ENCODE results near the gene ZNF57.
"Not testable (repeated sequence)": the region's sequence is repeated elsewhere in the genome, so short reads cannot be mapped to it uniquely, and the experiment has no call there.

Gene ZNF57

DNA sequence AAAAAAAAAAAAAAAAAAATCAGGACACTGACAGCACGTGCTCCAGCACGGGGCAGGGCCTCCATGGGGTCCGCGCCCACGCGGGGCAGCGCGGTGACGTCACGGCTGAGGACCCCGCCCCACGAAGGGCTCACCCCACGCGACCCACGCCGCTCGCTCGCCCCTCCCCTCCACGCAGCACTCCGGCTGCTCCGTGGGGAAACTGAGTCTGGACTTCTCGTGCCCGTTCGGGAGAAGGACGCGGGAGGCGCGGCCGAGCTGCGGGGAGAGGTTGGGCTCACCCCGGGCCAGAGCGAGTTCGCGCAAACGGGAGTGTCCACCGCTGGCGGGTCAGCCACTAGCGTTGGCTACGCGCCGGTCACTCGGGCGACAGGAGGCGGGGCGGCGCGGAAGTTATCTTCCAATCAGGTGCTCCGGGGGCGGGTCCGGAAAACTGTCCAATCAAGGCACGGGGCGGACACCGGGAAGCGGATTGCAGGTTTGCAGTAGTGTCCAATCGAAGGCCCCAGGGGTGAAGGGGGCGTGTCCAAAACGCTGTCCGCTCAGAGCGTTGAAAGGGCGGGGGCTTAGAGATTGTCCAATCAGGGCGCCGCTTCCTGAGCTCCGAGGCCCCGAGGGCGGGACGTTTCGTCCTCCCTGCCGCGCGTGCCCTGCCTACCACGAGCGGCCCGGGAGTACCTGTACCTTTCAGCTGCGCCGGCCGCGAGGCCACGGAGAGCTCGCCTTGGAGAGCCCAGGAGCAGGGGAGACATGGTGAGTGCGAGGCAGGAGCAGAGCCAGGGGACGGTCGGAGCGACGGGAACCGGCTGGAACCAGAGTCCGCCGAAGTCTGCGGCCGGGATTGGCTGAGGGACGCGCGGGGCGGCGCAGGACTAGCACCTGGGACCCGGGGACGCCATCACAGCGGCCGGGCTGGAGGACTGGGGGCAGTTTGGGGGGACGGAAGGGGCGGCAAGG lies at the start of gene ZNF57:
ZNF57 (plus strand) TSS at position 633 of the 957 bp plus-strand sequence; CDS start at position 751, 118 bp downstream.
- peak; percentile 96 to 99 (median 98) for DNase-seq (ENCODE audit: low read depth in 3 of 3)

DNA sequence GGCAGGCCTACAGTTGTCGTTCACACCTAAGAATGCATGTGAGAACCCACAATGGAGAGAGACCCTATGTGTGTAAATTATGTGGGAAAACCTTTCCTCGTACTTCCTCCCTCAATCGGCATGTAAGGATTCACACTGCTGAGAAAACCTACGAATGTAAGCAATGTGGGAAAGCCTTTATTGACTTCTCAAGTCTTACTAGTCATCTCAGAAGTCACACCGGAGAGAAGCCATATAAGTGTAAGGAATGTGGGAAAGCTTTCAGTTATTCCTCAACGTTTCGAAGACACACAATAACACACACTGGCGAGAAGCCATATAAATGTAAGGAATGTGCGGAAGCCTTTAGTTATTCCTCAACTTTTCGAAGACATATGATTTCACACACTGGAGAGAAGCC lies 48.1 kb upstream of the ZNF57 start:
- DNase-seq (ENCODE audit: low read depth in 3 of 3) = no peak

DNA sequence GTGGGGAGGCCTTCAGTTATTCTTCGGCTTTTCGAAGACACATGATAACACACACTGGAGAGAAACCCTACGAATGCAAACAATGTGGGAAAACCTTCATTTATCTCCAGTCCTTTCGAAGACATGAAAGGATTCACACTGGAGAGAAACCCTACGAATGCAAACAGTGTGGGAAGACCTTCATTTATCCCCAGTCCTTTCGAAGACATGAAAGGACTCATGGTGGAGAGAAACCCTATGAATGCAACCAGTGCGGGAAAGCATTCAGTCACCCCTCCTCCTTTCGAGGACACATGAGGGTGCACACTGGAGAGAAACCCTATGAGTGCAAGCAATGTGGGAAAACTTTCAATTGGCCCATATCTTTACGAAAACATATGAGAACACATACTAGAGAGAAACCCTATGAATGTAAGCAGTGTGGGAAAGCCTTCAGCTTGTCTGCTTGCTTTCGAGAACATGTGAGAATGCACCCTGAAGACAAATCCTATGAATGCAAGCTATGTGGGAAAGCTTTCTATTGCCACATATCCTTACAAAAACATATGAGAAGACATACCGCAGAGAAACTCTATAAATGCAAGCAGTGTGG lies 47.6 kb upstream of the ZNF57 start:
- DNase-seq (ENCODE audit: low read depth in 3 of 3) = no peak

DNA sequence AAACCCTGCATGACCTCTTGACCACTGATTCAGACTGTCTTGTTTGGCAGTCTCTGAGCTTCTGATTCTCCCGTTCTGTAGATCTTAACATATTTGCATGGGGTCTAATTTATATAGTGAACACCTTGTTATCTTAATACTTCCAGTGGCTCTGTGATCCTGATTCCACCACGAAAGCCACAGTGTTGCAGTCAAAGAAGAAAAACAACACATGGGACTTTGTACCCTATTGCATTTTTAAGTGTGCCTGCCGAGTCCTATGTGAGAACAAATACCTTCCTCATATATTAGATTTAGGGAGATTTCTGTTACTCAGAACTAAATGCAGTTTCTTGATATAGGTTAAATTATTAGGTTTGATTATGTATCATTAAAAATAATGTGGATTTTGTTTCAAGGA lies 45.9 kb upstream of the ZNF57 start:
- DNase-seq (ENCODE audit: low read depth in 3 of 3) = no peak

DNA sequence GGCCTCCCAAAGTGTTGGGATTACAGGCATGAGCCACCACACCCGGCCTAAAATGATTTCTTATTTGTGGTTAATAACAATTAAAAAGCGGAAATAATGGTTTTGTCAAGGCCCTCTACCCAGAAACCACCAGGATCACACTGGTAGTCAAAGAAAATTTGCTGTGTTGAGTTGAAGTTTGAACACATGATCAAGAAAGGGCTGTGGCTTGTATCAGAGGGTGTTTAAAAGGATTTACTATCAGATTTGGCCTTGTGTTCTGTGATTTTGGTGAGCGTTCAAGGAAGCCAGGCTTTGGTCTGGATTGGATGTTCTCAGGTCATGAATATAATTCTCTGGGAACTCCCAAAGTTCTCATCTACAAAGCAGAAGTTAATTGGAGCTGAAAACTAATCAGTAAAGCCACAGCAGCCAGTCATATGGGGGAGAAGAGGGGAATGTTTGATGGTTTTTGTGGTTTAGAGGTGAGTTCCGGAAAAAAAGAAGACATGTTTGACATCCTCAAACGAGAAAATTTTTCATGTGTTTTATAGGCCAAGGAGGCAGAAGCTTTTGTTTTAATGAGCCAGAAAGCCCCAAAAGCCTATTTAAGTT lies 44.2 kb upstream of the ZNF57 start:
- DNase-seq (ENCODE audit: low read depth in 3 of 3) = no peak

DNA sequence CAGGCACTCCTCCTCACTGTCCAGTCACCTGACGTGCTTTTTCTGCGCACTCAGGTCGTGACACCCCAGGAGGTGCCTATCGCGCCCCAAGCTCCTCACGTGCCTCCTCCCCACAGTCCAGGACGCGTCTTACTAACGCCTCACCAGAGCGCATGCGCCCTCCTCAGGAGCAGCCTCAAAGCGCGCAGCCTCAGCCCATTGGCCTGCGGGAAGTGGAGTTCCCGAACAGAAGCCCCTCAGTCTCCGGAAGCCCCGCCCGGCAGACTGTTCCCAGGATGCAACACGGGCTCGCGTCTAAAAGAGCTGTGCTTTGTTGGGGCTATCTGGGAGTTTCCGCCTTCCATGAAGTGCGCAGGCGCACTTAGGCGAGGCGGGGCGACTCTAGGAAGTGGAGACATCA lies 41.9 kb upstream of the ZNF57 start:
- DNase-seq (ENCODE audit: low read depth in 3 of 3) = no peak

DNA sequence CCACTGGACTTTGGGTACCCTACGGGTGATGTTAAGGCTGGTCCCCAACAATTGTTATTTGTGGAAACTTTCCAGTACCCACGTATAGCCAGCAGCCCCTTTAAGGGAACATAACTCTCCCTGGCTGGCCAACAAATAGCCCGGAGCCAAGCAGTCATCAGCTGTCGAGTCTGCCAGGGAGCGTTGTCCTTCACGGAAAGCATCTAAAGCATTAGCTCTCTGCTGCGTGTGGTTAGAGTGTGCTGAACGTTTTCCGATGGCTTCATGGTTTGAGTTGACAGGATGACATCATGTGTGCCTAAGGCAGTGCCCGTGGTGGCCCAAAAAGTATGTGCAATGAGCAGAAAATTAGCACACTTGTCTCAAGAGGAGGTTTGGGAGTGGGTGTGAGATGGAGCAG lies 36.9 kb upstream of the ZNF57 start:
- no peak for DNase-seq (ENCODE audit: low read depth in 3 of 3)

DNA sequence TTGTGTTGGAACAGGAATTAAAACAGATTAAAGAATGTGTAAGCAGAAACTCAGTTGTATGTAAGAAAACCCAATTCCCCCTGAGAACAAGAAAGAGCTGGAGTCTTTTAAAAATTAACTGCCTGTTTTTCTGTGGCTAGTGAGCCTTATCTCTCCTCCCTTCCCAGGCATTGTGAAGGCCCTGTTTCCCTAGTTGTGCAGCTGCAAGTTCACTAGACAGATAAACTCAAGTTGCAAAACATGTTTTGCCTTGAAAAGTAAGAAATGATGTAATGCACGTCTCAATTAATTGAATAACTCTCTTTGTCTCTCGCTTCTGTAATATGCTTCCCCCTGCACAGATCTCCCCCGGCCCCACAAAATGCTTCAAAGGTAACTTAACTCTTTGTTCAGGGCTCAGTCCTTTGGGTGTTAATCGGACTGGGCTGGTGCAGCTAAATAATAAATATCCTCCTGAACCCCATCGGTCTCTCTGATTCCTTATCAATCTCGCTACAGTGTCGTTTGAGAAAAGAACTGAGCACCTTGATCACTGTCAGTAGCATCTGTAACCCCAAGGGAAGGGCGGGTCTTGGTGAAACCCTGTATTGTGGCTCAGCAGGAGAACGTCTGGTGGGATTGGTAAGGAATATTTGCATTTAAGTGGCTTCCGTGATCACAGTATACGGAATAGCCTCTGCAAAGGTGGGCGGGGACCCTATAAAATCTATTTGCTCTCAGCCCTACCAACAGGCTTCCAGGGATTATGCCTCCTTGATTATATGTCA lies 35.2 kb upstream of the ZNF57 start:
- no peak for DNase-seq (ENCODE audit: low read depth in 3 of 3)

DNA sequence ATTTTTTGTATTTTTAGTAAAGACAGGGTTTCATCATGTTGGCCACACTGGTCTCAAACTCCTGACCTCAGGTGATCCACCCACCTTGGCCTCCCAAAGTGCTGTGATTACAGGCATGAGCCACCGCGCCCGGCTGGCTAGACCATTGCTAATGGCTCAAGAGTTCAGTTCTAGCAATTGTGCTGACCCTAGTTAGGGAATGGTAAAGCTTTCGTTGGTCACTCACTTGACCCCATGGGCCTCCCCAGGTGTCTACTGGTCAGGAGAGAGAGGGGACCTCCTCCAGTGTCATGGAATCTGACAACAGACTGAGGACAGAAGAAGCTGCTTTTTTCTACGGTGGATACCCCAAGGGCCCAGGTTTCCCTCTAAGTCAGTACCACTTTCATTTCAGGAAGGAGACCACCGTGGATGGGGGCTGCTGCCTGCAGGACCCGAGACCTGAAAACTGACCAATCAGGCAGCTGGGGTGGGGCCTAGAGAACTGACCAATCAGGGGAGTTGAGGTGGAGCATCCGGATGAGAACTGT lies 34.2 kb upstream of the ZNF57 start:
- no peak for DNase-seq (ENCODE audit: low read depth in 3 of 3)

DNA sequence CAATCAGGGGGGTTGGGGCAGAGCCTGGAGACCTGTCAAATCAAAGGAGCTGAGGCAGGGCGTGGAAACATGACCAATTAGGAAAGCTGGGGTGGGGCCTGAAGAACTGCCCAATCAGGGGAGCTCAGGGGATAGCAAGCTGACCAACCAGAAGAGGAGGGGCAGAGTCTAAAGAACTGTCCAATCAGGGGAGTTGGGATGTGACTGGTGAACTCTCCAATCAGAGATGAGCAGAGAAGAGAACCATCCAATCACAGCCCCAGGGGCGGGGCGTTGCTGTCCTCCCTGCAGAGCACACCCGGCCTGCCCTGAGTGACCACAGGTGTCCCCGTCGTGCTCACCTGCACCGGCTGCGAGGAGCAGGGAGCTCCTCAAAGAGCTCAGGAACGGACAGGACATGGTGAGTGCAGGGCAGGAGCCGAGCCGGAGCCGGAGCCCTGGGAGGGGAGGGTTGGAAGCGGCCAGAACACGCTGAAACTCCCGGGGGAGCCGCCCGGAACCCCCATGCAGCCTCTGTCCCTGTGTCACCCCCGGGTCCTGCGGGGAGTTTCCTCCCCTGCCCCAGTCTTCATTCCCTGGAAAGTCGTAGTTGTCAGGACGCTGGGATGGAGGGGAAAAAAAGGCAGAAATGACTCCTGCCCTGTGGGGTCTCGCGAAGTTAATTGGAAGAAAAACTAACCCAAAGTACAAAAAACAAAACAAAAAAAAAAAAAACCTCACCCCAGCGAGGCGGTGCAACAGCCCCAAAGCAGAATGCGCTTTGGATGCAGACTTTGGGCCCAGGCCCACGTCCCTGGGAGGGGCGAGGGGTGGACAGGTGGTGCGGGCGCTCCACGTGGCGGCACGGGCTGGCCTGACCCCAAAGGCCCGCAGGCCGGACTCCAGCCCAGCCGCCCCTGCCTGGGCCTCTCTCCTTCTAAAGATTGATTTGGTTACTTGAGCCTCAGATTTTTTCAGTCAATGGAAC lies 33.4 kb upstream of the ZNF57 start, which contains the start of gene ZNF556:
ZNF556 (plus strand) TSS at position 311 of the 967 bp plus-strand sequence; CDS start at position 398, 87 bp downstream.
- no peak for DNase-seq (ENCODE audit: low read depth in 3 of 3)

DNA sequence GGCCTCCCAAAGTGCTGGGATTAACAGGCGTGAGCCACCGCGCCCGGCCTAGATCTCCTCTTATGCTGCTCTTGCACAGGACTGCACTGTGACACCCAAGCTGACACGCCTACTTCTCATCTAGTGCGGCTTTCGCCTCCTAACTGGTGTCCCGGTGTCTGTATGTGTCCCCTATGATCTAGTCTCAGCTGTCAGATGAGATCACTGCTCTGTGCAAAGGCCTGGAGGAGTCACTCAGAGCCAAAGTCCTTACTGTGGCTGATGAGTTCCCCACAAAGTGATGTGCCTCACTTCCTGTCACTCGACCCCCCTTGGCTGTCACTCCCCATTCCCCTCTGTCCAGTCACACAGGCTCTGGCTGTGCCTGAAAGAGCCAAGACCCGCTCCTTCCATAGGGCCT lies 31.1 kb upstream of the ZNF57 start:
- no peak for DNase-seq (ENCODE audit: low read depth in 3 of 3)

DNA sequence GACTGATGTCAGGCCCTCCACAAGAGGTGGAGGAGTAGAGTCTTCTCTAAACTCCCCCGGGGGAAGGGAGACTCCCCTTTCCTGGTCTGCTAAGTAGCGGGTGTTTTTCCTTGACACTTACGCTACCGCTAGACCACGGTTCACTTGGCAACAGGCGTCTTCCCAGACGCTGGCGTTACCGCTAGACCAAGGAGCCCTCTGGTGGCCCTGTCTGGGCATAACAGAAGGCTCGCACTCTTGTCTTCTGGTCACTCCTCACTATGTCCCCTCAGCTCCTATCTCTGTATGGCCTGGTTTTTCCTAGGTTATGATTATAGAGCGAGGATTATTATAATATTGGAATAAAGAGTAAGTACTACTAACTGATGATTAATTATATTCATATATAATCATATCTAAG lies 28.6 kb upstream of the ZNF57 start:
- DNase-seq (ENCODE audit: low read depth in 3 of 3) = not testable (repeated sequence)

DNA sequence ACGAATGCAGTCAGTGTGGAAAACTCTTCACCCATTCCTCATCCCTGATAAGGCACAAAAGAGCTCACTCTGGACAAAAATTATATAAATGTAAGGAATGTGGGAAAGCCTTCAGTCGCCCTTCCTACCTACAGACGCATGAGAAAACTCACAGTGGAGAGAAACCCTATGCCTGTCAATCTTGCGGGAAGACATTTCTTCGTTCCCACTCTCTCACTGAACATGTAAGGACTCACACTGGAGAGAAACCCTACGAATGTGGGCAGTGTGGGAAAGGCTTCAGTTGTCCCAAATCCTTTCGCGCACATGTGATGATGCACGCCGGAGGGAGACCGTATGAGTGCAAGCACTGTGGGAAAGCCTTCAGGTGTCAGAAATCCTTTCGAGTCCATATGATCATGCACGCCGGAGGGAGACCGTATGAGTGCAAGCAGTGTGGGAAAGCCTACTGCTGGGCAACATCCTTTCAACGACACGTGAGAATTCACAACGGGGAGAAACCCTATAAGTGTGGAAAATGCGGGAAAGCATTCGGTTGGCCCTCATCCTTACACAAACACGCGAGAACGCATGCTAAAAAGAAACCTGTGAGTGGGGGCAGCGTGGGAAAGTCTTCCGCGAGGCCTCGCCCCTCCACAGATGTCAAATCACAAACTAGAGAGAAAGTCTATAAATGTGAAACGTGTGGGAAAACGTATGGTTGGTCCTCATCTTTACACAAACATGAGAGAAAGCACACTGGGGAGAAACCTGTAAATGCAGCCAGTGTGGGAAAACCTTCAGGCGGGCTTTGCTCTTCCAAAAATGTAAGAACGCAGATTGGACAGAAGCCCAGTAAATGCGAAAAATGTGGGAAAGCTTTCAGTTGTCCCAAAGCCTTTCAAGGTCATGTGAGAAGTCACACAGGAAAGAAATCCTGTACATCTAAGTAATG lies 23.1 kb upstream of the ZNF57 start:
- DNase-seq (ENCODE audit: low read depth in 3 of 3) = no peak

DNA sequence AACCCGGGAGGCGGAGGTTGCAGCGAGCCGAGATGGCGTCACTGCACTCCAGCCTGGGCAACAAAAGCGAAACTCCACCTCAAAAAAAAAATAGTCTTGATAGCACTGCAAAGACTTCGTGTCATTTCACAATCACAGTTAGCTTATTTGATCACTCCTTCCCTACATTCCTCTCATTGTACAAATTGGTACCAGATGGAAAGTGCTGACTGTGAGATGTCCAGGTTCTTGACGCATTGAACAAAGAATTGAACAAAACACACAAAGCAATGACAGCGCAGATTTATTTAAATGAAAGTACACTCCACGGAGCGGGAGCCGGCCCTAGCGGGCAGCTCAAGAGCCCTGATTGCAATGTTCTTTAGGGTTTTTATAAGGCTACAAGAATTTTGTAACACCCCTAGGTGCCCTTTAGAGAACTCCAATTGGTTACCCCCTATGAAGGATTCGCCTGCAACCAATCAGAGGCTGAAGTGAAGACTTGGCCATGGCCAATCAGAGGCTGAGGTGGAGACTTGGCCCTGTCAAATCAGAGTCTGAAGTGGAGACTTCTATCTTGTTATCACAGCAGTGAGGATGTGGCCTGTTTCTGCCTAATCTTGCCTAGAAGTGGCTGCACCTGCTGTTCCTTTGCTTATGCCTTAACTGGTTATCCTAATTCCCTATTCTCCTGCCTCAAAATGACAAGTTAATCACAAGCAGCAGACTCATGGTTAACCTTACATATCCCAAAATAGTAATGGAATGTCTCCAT lies 16.9 kb upstream of the ZNF57 start:
- DNase-seq (ENCODE audit: low read depth in 3 of 3) = no peak

DNA sequence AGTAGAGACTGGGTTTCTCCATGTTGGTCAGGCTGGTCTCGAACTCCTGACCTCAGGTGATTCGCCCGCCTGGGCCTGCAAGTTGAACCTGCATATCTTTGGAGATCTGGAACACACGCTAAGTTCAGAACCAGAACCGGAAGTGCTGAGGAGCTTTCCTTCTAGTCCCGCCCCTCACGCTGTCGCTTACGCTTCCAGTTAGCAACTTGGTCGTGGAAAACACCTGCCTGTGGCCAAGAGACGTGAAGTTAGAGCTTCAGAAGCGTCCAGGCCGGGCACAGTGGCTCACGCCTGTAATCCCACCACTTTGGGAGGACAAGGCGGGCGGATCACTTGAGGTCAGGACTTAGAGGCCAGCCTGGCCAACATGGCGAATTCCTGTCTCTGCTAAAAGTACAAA lies 15.0 kb upstream of the ZNF57 start:
- DNase-seq (ENCODE audit: low read depth in 3 of 3) = no peak

DNA sequence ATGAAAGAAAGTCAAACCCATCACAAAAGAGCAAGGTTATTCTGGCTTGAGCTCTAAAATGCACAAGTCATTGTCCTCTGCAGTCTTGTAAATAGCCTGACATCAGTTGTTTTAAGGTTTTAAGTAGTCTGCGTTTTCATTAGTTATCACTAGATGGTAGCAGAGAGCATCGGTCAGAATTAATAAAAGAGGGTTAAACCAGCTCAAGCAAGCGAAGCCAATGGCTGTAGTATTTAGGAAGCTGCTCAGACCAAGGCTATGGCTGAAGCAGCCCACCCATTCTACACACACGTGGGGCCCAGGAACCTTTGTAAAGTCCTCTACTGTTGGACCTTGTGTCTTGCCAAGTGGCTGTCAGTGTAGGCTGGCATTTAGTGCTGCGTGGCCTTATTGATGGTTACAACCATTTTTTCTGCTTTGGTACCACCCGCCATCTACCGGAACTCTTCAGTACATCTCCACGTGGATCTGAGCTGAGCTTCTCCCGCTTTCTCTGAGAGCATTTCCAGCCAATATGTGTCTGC lies 13.3 kb upstream of the ZNF57 start:
- DNase-seq (ENCODE audit: low read depth in 3 of 3) = no peak

DNA sequence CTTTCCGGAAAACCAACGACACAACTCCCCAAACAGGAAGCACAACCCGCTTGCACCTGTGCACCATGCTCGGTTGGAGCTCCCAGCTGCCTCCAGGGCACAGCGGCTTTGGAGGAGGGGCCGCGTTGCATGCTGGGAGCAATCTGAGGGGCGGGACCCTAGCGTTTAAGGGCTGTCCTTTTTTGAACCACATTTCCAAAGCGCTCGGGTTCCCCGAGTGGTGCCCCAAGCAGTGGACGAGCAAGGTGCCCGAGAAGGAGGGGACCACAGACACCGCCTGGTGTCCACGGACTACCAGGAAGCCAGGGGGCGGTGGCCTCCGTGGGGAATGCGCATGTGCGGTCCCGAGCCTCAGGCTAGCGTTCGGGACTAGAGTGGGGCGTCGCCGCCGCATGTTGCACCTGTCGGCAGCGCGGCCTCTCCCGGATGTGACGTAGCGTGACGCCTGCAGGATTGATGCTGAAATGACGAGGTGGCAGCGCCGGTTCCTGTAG lies 11.9 kb upstream of the ZNF57 start:
- peak in 1 of 3 donors; percentile 56 for DNase-seq (ENCODE audit: low read depth in 3 of 3)

DNA sequence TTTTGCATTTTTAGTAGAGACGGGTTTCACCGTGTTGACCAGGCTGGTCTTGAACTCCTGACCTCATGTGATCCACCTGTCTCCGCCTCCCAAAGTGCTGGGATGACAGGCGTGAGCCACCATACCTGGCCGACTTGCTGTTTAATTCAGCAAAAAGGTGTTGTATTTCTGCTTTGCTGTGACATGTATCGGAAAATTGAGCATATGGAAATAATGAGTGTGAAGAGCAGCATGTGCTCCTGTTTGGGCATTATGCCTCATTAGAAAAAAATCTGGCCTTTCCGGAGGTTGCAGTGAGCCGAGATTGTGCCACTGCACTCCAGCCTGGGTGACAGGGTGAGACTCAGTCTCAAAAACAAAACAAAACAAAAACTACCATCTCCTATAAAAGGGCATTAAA lies 10.2 kb upstream of the ZNF57 start:
- not testable (repeated sequence) for DNase-seq (ENCODE audit: low read depth in 3 of 3)
